Activated CD4-positive, alpha-beta T cell treated with anti-CD3 and anti-CD28 coated beads for 36 hours (primary cell): ENCODE measurements around the gene ERICH2. TPM values are rescaled to one million over a fixed set of nuclear protein-coding genes. Genes with fewer than 3 reads are reported as not detected.

Source experiments
- ATAC-seq: fragments of 200-7000 bp; cut with Tn5 transposase; one replicate; pipeline ENCODE4 v1.10.0; 2021; ENCODE audit warnings: mild to moderate bottlenecking, moderate library complexity
- CTCF ChIA-PET: fragments of 350-600 bp; sonication (Branson Sonifier 250); formaldehyde crosslinking; loops from one replicate; lab custom pipeline; 2021; ENCODE audit warnings: antibody characterized with exemption; lab: Charles Lee
- POLR2A ChIA-PET: fragments of 350-600 bp; sonication (Branson Sonifier 250); formaldehyde crosslinking; loops from one replicate; lab custom pipeline; 2021; ENCODE audit warnings: antibody characterized with exemption, inconsistent platforms; lab: Charles Lee
- DNase-seq: peaks from one replicate; pipeline ENCODE4 v3.0.0-alpha.2; 2020
- H3K27ac Mint-ChIP-seq: one replicate; pipeline ENCODE4 v1.8.0; 2021; ENCODE audit warnings: mixed read lengths
- H3K27me3 Mint-ChIP-seq: one replicate; pipeline ENCODE4 v1.8.0; 2021; ENCODE audit warnings: mixed read lengths
- H3K36me3 Mint-ChIP-seq: one replicate; pipeline ENCODE4 v1.8.0; 2021; ENCODE audit warnings: low read depth, mixed read lengths
- H3K4me1 Mint-ChIP-seq: one replicate; pipeline ENCODE4 v1.8.0; 2021; ENCODE audit warnings: mixed read lengths
- H3K4me3 Mint-ChIP-seq: one replicate; pipeline ENCODE4 v1.8.0; 2021; ENCODE audit warnings: mild to moderate bottlenecking, moderate library complexity, mixed read lengths
- H3K9me3 Mint-ChIP-seq: one replicate; pipeline ENCODE4 v1.8.0; 2021; ENCODE audit warnings: low read depth, mixed read lengths
- intact Hi-C, 2 experiments: fragments of 100-400 bp; cut with DNase I in 1 of 2; cut with micrococcal nuclease in 1 of 2; formaldehyde crosslinking; loops; one replicate each; pipeline versions ENCODE4 v1.14.2 to v1.15.1; 2022 to 2024; cut with DNase I, micrococcal nuclease
- total RNA-seq, 2 experiments: library from RNA; stranded (reverse); gene quantifications; one replicate each; pipeline ENCODE4 v1.2.3, GENCODE V29; 2021

ERICH2 gene
- total RNA-seq, 2 experiments from 2014 or later: not detected

DNA sequence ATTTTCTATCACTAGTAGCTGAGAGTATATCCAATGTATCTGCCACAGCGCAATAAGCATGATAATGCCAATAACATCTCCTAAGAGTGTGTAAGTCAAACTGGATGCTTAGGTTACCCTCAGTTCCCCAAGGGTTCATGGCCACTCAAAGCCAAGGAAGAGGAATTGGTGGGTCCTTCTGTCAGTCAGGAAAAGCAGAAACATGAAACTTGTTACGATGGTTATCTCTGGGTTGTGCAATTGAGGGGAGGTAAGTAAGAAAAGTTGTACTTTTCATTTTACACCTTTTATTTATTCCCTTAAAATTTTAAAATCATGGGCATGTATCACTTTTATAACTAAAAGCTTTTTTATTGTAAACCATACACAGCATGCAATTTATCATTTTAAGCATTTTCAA is 36.4 kb downstream of the ERICH2 start:
- Mint-ChIP-seq H3K9me3 (no peaks in the 10 kb centered on the region), H3K4me3 (no peak overlapping the region), H3K27me3 (peaks cover 7% of the 10 kb centered on the region), H3K4me1 (no peaks in the 10 kb centered on the region), H3K27ac (no peak overlapping the region), H3K36me3 (no peaks in the 10 kb centered on the region)
- ChIA-PET POLR2A (no interaction called here), CTCF (interaction anchor here (1.4 to 2.3 kb wide), 2 partner anchors 38 to 397 kb away, joined by 3 to 5 read pairs; no protein-coding TSS in a partner anchor)
- DNase-seq: no peak
- no peak for ATAC-seq
- intact Hi-C loops: no loop called here

- intact Hi-C loops: loop anchor here (1.0 to 2.0 kb wide), 7 partner anchors 404 to 577 kb away; no protein-coding TSS in a partner anchor
- no peaks in the 10 kb centered on the region for H3K36me3 Mint-ChIP-seq
- no peaks in the 10 kb centered on the region for H3K9me3 Mint-ChIP-seq
- CTCF ChIA-PET: interaction anchor here (0.6 to 5.8 kb wide), 29 partner anchors 9 to 972 kb away, joined by 3 to 43 read pairs (median 4); partner anchors contain the start of gene ERICH2
- peaks cover 44% of the 10 kb centered on the region for H3K27me3 Mint-ChIP-seq
- POLR2A ChIA-PET: interaction anchor here (0.6 to 0.9 kb wide), 2 partner anchors 11 to 37 kb away, joined by 3 to 8 read pairs; no protein-coding TSS in a partner anchor
- H3K27ac Mint-ChIP-seq: no peak overlapping the region
- ATAC-seq (no peak), DNase-seq (no peak)
- H3K4me1 Mint-ChIP-seq: peaks cover 28% of the 10 kb centered on the region
- no peak overlapping the region for H3K4me3 Mint-ChIP-seq
These were observed 42.8 kb downstream of the ERICH2 start for GRCh38 chr2:170812710-170813600.

- ChIA-PET POLR2A (interaction anchor here (0.6 kb wide), 1 partner anchor 441 kb away, joined by 3 read pairs; no protein-coding TSS in a partner anchor), CTCF (interaction anchor here (0.6 to 5.8 kb wide), 23 partner anchors 8 to 490 kb away, joined by 3 to 43 read pairs (median 4); partner anchors contain the start of gene ERICH2)
- Mint-ChIP-seq H3K27me3 (peaks cover 52% of the 10 kb centered on the region), H3K9me3 (no peaks in the 10 kb centered on the region), H3K4me1 (peaks cover 35% of the 10 kb centered on the region), H3K36me3 (no peaks in the 10 kb centered on the region), H3K4me3 (no peak overlapping the region), H3K27ac (no peak overlapping the region)
- peak; percentile 62 for DNase-seq
- ATAC-seq: no peak
- intact Hi-C loops: loop anchor here in 1 of 2 experiments (2.0 kb wide), 3 partner anchors 43 to 443 kb away; partner anchors contain the start of gene ERICH2
These were observed 43.7 kb downstream of the ERICH2 start for GRCh38 chr2:170813611-170814532.

DNA sequence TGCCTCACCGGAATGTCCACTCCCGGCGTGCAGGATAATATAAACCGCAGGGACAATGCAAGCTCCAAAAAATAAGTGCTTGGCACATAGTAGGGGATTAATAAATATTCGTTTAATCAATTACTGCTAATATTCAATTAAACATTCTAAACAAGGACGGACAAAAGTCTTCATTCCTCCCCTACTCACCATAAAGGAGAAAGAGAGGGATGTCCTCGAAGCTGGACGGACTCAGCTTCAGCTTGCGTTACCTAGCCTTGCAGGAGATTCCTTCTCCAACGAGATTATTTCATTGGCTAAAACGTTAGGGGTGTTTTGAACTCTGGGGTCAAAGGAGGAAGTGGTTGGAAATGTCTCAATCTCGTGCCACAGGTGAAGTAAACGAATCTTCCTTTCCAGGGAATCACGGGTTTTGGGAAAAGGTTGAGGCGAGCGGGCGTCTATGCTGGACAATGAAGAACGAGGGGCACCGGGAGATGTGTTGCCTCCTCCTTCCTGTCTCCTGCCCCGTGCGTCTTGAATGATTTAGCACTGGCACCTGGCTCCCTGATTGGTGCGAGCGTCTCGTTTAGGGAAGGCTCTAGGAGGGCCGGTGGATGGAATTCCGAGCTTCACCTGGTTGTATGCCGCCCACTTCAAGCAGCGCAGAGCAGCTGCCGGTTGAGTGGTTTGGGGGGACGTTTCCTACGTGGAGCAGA is 44.5 kb downstream of the ERICH2 start:
- CTCF ChIA-PET: interaction anchor here (0.6 to 5.8 kb wide), 15 partner anchors 10 to 490 kb away, joined by 3 to 43 read pairs (median 4); no protein-coding TSS in a partner anchor
- intact Hi-C loops: loop anchor here (1.0 to 5.0 kb wide), 8 partner anchors 44 to 1273 kb away; partner anchors contain the start of genes DLX1 (in 2 of the 2) and ERICH2 (in 1 of the 2)
- H3K27me3 Mint-ChIP-seq: peaks cover 57% of the 10 kb centered on the region
- peaks cover 36% of the 10 kb centered on the region for H3K4me1 Mint-ChIP-seq
- no peak for ATAC-seq
- DNase-seq: no peak
- POLR2A ChIA-PET: no interaction called here
- H3K27ac Mint-ChIP-seq: no peak overlapping the region
- no peaks in the 10 kb centered on the region for H3K36me3 Mint-ChIP-seq
- no peaks in the 10 kb centered on the region for H3K9me3 Mint-ChIP-seq
- H3K4me3 Mint-ChIP-seq: no peak overlapping the region

GRCh38 chr2:170815311-170815710 is 45.1 kb downstream of the ERICH2 start:
- Mint-ChIP-seq H3K27me3 (peaks cover 57% of the 10 kb centered on the region), H3K4me1 (peaks cover 38% of the 10 kb centered on the region), H3K4me3 (peak overlapping the region; percentile 70), H3K9me3 (no peaks in the 10 kb centered on the region), H3K36me3 (no peaks in the 10 kb centered on the region), H3K27ac (peak overlapping the region; percentile 60)
- ATAC-seq (no peak), DNase-seq (no peak)
- intact Hi-C loops: loop anchor here (1.0 to 5.0 kb wide), 8 partner anchors 45 to 1272 kb away; partner anchors contain the start of genes DLX1 (in 2 of the 2) and ERICH2 (in 1 of the 2)
- ChIA-PET POLR2A (interaction anchor here (0.7 kb wide), 1 partner anchor 143 kb away, joined by 3 read pairs; no protein-coding TSS in a partner anchor), CTCF (interaction anchor here (0.6 to 5.8 kb wide), 15 partner anchors 10 to 491 kb away, joined by 3 to 43 read pairs (median 4); no protein-coding TSS in a partner anchor)

- Mint-ChIP-seq H3K27ac (peak overlapping the region; percentile 31), H3K9me3 (no peaks in the 10 kb centered on the region), H3K4me1 (peaks cover 44% of the 10 kb centered on the region), H3K27me3 (peaks cover 63% of the 10 kb centered on the region), H3K4me3 (peak overlapping the region; percentile 70), H3K36me3 (no peaks in the 10 kb centered on the region)
- intact Hi-C loops: loop anchor here (1.0 to 5.0 kb wide), 11 partner anchors 45 to 1271 kb away; partner anchors contain the start of genes DLX1 (in 2 of the 2), ERICH2 (in 1 of the 2) and SP5 (in 1 of the 2)
- ChIA-PET POLR2A (interaction anchor here (0.7 kb wide), 2 partner anchors 113 to 143 kb away, joined by 3 to 5 read pairs; partner anchors contain the start of gene GORASP2), CTCF (interaction anchor here (0.6 to 5.8 kb wide), 25 partner anchors 9 to 580 kb away, joined by 3 to 43 read pairs (median 4); partner anchors contain the start of gene GORASP2)
- DNase-seq (peak; percentile 86), ATAC-seq (peak; percentile 50)
These were observed 45.7 kb downstream of the ERICH2 start for GRCh38 chr2:170815746-170816503.

DNA sequence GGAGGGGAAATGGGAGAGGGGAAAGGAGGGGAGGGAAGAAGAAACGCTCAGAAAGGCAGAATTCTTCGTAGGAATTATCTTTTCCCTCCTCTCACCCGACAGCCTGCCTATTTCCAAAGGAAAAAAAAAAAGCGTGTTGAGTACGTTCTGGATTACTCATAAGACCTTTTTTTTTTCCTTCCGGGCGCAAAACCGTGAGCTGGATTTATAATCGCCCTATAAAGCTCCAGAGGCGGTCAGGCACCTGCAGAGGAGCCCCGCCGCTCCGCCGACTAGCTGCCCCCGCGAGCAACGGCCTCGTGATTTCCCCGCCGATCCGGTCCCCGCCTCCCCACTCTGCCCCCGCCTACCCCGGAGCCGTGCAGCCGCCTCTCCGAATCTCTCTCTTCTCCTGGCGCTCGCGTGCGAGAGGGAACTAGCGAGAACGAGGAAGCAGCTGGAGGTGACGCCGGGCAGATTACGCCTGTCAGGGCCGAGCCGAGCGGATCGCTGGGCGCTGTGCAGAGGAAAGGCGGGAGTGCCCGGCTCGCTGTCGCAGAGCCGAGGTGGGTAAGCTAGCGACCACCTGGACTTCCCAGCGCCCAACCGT is 46.4 kb downstream of the ERICH2 start, which contains the start of gene GAD1:
GAD1 (plus strand) TSS at position 384 of the 589 bp plus-strand sequence. CDS start 1,705 bp downstream, outside the sequence.
- intact Hi-C loops: loop anchor here (1.0 to 5.0 kb wide), 5 partner anchors 45 to 1271 kb away; partner anchors contain the start of genes DLX1 (in 2 of the 2) and SP5 (in 1 of the 2)
- CTCF ChIA-PET: interaction anchor here (0.6 to 5.8 kb wide), 20 partner anchors 8 to 580 kb away, joined by 3 to 43 read pairs (median 4); partner anchors contain the start of gene GORASP2
- peak; percentile 73 for ATAC-seq
- Mint-ChIP-seq H3K4me3 (peak within 1 kb of the TSS; percentile 70), H3K36me3 (no peaks in the 10 kb centered on the region), H3K27ac (peak within 1 kb of the TSS; percentile 31), H3K9me3 (no peaks in the 10 kb centered on the region), H3K4me1 (peaks cover 50% of the 10 kb centered on the region), H3K27me3 (peaks cover 69% of the 10 kb centered on the region)
- POLR2A ChIA-PET: interaction anchor here (0.6 to 0.7 kb wide), 2 partner anchors 112 to 1618 kb away, joined by 3 to 5 read pairs; partner anchors contain the start of gene GORASP2
- peak; percentile 87 for DNase-seq

DNA sequence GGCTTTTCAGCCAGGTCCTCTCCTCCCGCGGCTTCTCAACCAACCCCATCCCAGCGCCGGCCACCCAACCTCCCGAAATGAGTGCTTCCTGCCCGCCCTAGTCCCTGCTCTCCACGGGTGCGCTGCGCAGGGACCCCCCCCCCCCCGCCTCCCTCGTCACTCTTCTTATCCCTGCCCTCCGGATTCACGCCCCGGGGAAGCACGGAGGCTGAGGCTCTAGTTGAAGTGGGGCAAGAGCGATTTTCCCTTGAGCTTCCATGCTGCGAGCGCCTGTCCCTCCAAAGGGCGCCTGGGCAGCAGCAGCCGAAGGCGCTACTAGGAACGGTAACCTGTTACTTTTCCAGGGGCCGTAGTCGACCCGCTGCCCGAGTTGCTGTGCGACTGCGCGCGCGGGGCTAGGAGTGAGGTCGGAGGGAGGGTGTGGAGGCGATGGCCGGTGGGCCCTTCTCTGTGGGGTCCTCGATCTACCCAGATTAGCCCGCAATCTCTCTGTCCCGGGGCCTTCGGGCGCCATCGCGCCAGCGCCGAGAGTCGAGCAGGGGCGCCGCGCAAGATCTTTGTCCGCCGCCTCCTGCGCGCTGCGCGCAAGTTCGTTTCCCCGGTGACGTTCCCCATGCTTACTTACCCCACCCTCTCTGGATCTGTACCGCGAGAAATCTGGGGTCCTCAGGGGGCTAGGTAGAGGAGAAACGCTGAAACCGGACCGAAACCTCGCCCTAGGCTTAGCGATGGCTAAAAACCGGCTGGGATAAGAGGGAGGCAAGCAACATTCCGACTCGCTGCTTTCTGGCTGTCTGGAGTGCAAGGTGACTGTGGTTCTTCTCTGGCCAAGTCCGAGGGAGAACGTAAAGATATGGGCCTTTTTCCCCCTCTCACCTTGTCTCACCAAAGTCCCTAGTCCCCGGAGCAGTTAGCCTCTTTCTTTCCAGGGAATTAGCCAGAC is 47.2 kb downstream of the ERICH2 start:
- CTCF ChIA-PET: interaction anchor here (0.6 to 5.8 kb wide), 17 partner anchors 8 to 581 kb away, joined by 3 to 43 read pairs (median 5); partner anchors contain the start of gene GORASP2
- POLR2A ChIA-PET: interaction anchor here (0.6 to 0.9 kb wide), 2 partner anchors 9 to 1617 kb away, joined by 3 read pairs; no protein-coding TSS in a partner anchor
- H3K4me3 Mint-ChIP-seq: peak overlapping the region; percentile 70
- H3K27ac Mint-ChIP-seq: no peak overlapping the region
- H3K9me3 Mint-ChIP-seq: no peaks in the 10 kb centered on the region
- DNase-seq (peak; percentile 61), ATAC-seq (peak; percentile 3)
- intact Hi-C loops: loop anchor here (2.0 to 5.0 kb wide), 3 partner anchors 55 to 1270 kb away; partner anchors contain the start of gene DLX1 (in 2 of the 2)
- peaks cover 56% of the 10 kb centered on the region for H3K4me1 Mint-ChIP-seq
- H3K27me3 Mint-ChIP-seq: peaks cover 74% of the 10 kb centered on the region
- H3K36me3 Mint-ChIP-seq: no peaks in the 10 kb centered on the region
